Glutamatergic neuron (in vitro differentiated cells): ENCODE results near the gene LIPK. TPM values are rescaled to one million over a fixed set of nuclear protein-coding genes. Genes with fewer than 3 reads are reported as not detected.

Source experiments
- total RNA-seq: library from RNA; stranded (reverse); fragmentation: NEBNext Ultra II Directional; extraction: Animal tissue kit (Norgen Biotek cat#: 25700); gene quantifications from one replicate; pipeline ENCODE4 v1.2.1, GENCODE V29; 2021; ENCODE audit not compliant: unreplicated experiment

LIPK gene
- total RNA-seq, 1 donor from 2014 or later = not detected

Other genes with a start within 250 kb of the LIPK start
- gene RNLS, start 122.9 kb upstream of the LIPK start, total RNA-seq = 4.4 TPM
- gene LIPJ, start 119.5 kb upstream of the LIPK start, total RNA-seq = 0.22 TPM
- not detected for gene LIPF, start 41.8 kb upstream of the LIPK start, total RNA-seq
- not detected for gene LIPN, start 53.8 kb downstream of the LIPK start, total RNA-seq
- not detected for gene LIPM, start 96.5 kb downstream of the LIPK start, total RNA-seq
- not detected for gene ANKRD22, start 145.6 kb downstream of the LIPK start, total RNA-seq
- gene STAMBPL1, start 174.0 kb downstream of the LIPK start, total RNA-seq = 4.4 TPM
- gene ACTA2, start 246.5 kb downstream of the LIPK start, total RNA-seq = 4.3 TPM